ENCODE measurements around the gene PTGES3L. TPM values are rescaled to one million over a fixed set of nuclear protein-coding genes. Genes with fewer than 3 reads are reported as not detected.

PTGES3L gene
- total and polyA plus RNA-seq, 10 donors, result 0.61 to 1.8 (median 0.93) TPM; not detected in 1

- Histone ChIP-seq H3K4me3 (no peak overlapping the region), H3K4me1 (peaks cover 27 to 96% (median 69%) of the 10 kb centered on the region in 6 donors), H3K27ac (peak overlapping the region; percentile 13 to 75 (median 60)), H3K9me3 (no peaks in the 10 kb centered on the region), H3K27me3 (replicated peaks in 1 of 7) (no peaks in the 10 kb centered on the region), H3K36me3 (peaks cover 0 to 77% (median 31%) of the 10 kb centered on the region in 6 donors)
- peak; percentile 87 to 90 (median 90) for TF ChIP-seq POLR2AphosphoS5 (IDR thresholded peaks at IDR 0.05)
- TF ChIP-seq POLR2A (IDR thresholded peaks at IDR 0.05), result no peak
- TF ChIP-seq CTCF (IDR thresholded peaks at IDR 0.05 in 8 of 11, conservative IDR thresholded peaks at IDR 0.05 in 3 of 11), result no peak
- intact Hi-C loops (cut with DNase I; ENCODE audit: low total_unique reads), result no loop called here
- 39 to 74% (median 54%) methylated on average over 8 to 9 of the region's 9 CpGs for WGBS, 5 donors
- DNase-seq, result peak; percentile 85
Observed at GRCh38 chr17:43015579-43015978, 35.7 kb upstream of the PTGES3L start.

GRCh38 chr17:43014649-43015542 is 35.0 kb upstream of the PTGES3L start:
- TF ChIP-seq POLR2AphosphoS5 (IDR thresholded peaks at IDR 0.05), result no peak
- no peak for TF ChIP-seq POLR2A (IDR thresholded peaks at IDR 0.05)
- no peak for TF ChIP-seq CTCF (IDR thresholded peaks at IDR 0.05 in 8 of 11, conservative IDR thresholded peaks at IDR 0.05 in 3 of 11)
- Histone ChIP-seq H3K9me3 (no peaks in the 10 kb centered on the region), H3K36me3 (peaks cover 0 to 81% (median 31%) of the 10 kb centered on the region in 6 donors), H3K27ac (peak overlapping the region; percentile 13 to 75 (median 60)), H3K27me3 (replicated peaks in 1 of 7) (no peaks in the 10 kb centered on the region), H3K4me1 (peaks cover 23 to 96% (median 68%) of the 10 kb centered on the region in 6 donors), H3K4me3 (no peak overlapping the region)
- WGBS, 5 donors, result 60 to 71% (median 69%) methylated on average over 8 of the region's 8 CpGs
- intact Hi-C loops (cut with DNase I; ENCODE audit: low total_unique reads), result no loop called here
- DNase-seq, result no peak

- DNase-seq, result no peak
- peak overlapping the region in 5 of 8 donors; percentile 59 to 75 (median 72) for H3K27ac ChIP-seq
- H3K27me3 ChIP-seq (replicated peaks in 1 of 7), result no peaks in the 10 kb centered on the region
- H3K36me3 ChIP-seq, result peaks cover 0 to 87% (median 31%) of the 10 kb centered on the region in 6 donors
- intact Hi-C loops (cut with DNase I; ENCODE audit: low total_unique reads), result no loop called here
- 70 to 83% (median 82%) methylated on average over 8 to 12 of the region's 12 CpGs for WGBS, 5 donors
- TF ChIP-seq POLR2AphosphoS5 (IDR thresholded peaks at IDR 0.05), result peak in 1 of 3 donors; percentile 9
- TF ChIP-seq POLR2A (IDR thresholded peaks at IDR 0.05), result no peak
- TF ChIP-seq CTCF (IDR thresholded peaks at IDR 0.05 in 8 of 11, conservative IDR thresholded peaks at IDR 0.05 in 3 of 11), result no peak
- no peaks in the 10 kb centered on the region for H3K9me3 ChIP-seq
- H3K4me1 ChIP-seq, result peaks cover 18 to 93% (median 64%) of the 10 kb centered on the region in 6 donors
- no peak overlapping the region for H3K4me3 ChIP-seq
Observed at GRCh38 chr17:43014020-43014648, 34.3 kb upstream of the PTGES3L start.

GRCh38 chr17:43013296-43013695 is 33.4 kb upstream of the PTGES3L start:
- peaks cover 22 to 93% (median 63%) of the 10 kb centered on the region in 6 donors for H3K4me1 ChIP-seq
- H3K27me3 ChIP-seq (replicated peaks in 1 of 7), result no peaks in the 10 kb centered on the region
- no peak for DNase-seq
- 89 to 100% (median 92%) methylated on average over 1 to 8 of the region's 8 CpGs for WGBS, 5 donors
- peak overlapping the region in 2 of 8 donors; percentile 72 to 75 for H3K27ac ChIP-seq
- TF ChIP-seq POLR2AphosphoS5 (IDR thresholded peaks at IDR 0.05), result no peak
- TF ChIP-seq CTCF (IDR thresholded peaks at IDR 0.05 in 8 of 11, conservative IDR thresholded peaks at IDR 0.05 in 3 of 11), result no peak
- TF ChIP-seq POLR2A (IDR thresholded peaks at IDR 0.05), result no peak
- peaks cover 0 to 85% (median 31%) of the 10 kb centered on the region in 6 donors for H3K36me3 ChIP-seq
- no peaks in the 10 kb centered on the region for H3K9me3 ChIP-seq
- no peak overlapping the region for H3K4me3 ChIP-seq
- intact Hi-C loops (cut with DNase I; ENCODE audit: low total_unique reads), result no loop called here

All from spleen (tissue), 11 donors.